Testis (tissue), 3 donors: ENCODE results near the gene RARA. TPM values are rescaled to one million over a fixed set of nuclear protein-coding genes. Genes with fewer than 3 reads are reported as not detected.
"Not testable (repeated sequence)": the region's sequence is repeated elsewhere in the genome, so short reads cannot be mapped to it uniquely, and the experiment has no call there.

ENCODE experiments used
- DNase-seq: peaks from one replicate; pipeline ENCODE4 v3.0.0-alpha.2; 2019
- H3K27ac ChIP-seq, 2 donors: fragments of 200-600 bp; sonication (generic); one replicate each; pipeline ENCODE4 v1.5.1; 2019
- H3K27me3 ChIP-seq: fragments of 200-600 bp; sonication (generic); one replicate; pipeline ENCODE4 v1.5.1; 2019
- H3K36me3 ChIP-seq: fragments of 200-600 bp; sonication (generic); one replicate; pipeline ENCODE4 v1.5.1; 2017; ENCODE audit warnings: low read depth; ENCODE audit errors: missing control alignments
- H3K4me1 ChIP-seq: fragments of 200-600 bp; sonication (generic); one replicate; pipeline ENCODE4 v1.5.1; 2019
- H3K4me3 ChIP-seq, 2 donors: fragments of 200-600 bp; sonication (generic); one replicate each; pipeline ENCODE4 v1.5.1; 2017 to 2019
- H3K9me3 ChIP-seq: fragments of 200-600 bp; sonication (generic); one replicate; pipeline ENCODE4 v1.5.1; 2017
- POLR2A ChIP-seq: fragments of 450-650 bp; IDR thresholded peaks from one replicate; pipeline ENCODE4 v1.6.1; 2017; ENCODE audit warnings: antibody characterized with exemption, mild to moderate bottlenecking, moderate library complexity
- WGBS, 2 donors: methylation state at CpG; one replicate each; pipeline ENCODE4 v1.1.5; 2018; 5-methylcytosine and 5-hydroxymethylcytosine counted together
- intact Hi-C: fragments of 100-400 bp; cut with DNase I; formaldehyde crosslinking; loops from one replicate; pipeline ENCODE4 v1.15.1; 2023; ENCODE audit warnings: low total_unique reads
- polyA plus RNA-seq: library from polyadenylated mRNA; stranded (reverse); fragments of 350-450 nt; fragmentation: Illumina TruSeq; extraction: RNeasy Lipid Tissue Mini Kit (QIAGEN cat#74804); gene quantifications from one replicate; pipeline ENCODE4 v1.2.3, GENCODE V29; 2014; ENCODE audit warnings: low read depth, low replicate concordance; ENCODE audit not compliant: insufficient read depth
- total RNA-seq, 2 donors: library from RNA; depleted of rRNA; stranded (reverse); fragments of >200 nt; gene quantifications; one replicate each; pipeline ENCODE4 v1.2.3, GENCODE V29; 2016
- TF ChIP-seq, protein P1 (sequence below), 3 experiments: fragments of 450-650 bp in 2 of 3; fragments of 200-600 bp in 1 of 3; sonication (generic) in 1 of 3; IDR thresholded peaks; one replicate each; pipeline ENCODE4 v1.5.1; 2016 to 2019; ENCODE audit warnings: antibody characterized with exemption in 3 of 3, mild to moderate bottlenecking in 2 of 3, moderate library complexity in 1 of 3

Gene RARA
- total and polyA plus RNA-seq, 3 donors from 2014 or later: 49.8 to 66.0 (median 65.5) TPM

DNA sequence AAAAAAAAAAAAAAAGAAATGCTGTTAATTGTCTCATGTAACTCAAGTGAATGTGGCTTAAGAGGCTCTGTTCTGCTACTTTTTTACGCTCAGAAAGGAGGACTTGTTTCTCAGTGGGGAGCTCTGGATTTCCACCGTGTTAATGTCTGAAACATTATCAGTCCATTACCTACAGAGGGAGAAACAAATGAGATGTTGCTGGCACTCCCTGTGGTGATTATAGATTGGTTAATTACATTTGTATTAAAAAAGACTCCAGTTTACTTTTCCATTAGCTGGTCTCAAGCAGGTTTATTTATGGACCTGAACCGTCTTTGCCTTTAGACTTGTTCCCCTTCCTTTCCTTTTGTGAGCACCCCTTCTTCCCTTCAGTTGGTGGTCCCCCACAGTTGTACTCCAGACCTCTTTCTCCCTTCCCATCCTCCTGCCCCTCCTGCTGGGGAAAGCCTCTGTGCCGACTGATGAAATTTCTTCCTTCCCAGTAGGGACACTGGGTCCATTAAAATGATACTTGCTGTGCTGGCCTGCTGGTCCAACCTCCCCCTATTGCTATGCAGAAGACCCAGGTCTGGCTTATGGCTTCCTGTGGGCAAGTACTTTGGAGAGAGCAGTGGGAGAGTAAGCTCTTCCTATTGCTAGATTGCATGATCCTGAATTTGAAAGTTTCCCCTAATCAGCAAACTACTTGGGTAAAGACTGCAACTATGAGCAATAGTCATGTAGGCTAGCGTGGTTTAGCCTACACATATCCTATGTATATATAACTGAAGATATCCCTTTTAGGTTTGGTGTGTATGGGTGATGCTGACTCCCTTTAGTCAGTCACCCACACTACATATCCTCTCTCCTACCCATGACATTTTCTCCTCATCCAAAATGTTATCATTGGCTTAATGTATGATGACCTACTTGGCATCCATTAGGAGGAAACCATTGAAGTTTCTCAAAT lies 13.2 kb upstream of the RARA start:
- Histone ChIP-seq H3K9me3 (no peaks in the 10 kb centered on the region), H3K27me3 (no peaks in the 10 kb centered on the region), H3K4me1 (peaks cover 10% of the 10 kb centered on the region), H3K4me3 (no peak overlapping the region), H3K36me3 (no peaks in the 10 kb centered on the region), H3K27ac (no peak overlapping the region)
- intact Hi-C loops: no loop called here
- TF ChIP-seq, protein P1, sequence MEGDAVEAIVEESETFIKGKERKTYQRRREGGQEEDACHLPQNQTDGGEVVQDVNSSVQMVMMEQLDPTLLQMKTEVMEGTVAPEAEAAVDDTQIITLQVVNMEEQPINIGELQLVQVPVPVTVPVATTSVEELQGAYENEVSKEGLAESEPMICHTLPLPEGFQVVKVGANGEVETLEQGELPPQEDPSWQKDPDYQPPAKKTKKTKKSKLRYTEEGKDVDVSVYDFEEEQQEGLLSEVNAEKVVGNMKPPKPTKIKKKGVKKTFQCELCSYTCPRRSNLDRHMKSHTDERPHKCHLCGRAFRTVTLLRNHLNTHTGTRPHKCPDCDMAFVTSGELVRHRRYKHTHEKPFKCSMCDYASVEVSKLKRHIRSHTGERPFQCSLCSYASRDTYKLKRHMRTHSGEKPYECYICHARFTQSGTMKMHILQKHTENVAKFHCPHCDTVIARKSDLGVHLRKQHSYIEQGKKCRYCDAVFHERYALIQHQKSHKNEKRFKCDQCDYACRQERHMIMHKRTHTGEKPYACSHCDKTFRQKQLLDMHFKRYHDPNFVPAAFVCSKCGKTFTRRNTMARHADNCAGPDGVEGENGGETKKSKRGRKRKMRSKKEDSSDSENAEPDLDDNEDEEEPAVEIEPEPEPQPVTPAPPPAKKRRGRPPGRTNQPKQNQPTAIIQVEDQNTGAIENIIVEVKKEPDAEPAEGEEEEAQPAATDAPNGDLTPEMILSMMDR (IDR thresholded peaks at IDR 0.05): no peak
- TF ChIP-seq POLR2A: no peak
- 77 to 82% methylated on average over 5 of the region's 5 CpGs for WGBS, 2 donors
- no peak for DNase-seq

DNA sequence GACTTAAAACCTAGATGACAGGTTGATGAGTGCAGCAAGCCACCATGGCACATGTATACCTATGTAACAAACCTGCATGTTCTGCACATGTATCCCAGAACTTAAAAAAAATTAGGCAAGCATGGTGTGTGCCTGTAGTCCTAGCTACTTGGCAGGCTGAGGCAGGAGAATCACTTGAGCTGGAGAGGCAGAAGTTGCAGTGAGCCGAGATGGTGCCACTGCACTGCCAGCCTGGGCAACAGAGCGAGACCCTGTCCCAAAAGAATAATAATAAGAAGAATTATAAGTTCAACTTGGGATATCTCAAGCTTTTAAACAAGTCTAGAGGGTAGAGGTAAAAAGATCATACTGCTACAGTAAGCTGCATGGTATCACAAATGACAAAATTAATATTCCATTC lies 11.5 kb upstream of the RARA start:
- DNase-seq: no peak
- peak overlapping the region in 1 of 2 donors; percentile 81 for H3K27ac ChIP-seq
- H3K4me3 ChIP-seq: no peak overlapping the region
- H3K27me3 ChIP-seq: no peaks in the 10 kb centered on the region
- intact Hi-C loops: no loop called here
- peaks cover 10% of the 10 kb centered on the region for H3K4me1 ChIP-seq
- H3K9me3 ChIP-seq: no peaks in the 10 kb centered on the region
- TF ChIP-seq POLR2A: no peak
- TF ChIP-seq, protein P1 (IDR thresholded peaks at IDR 0.05): no peak
- H3K36me3 ChIP-seq: no peaks in the 10 kb centered on the region
- 65 to 70% methylated on average over 2 of the region's 2 CpGs for whole genome bisulfite sequencing, 2 donors

DNA sequence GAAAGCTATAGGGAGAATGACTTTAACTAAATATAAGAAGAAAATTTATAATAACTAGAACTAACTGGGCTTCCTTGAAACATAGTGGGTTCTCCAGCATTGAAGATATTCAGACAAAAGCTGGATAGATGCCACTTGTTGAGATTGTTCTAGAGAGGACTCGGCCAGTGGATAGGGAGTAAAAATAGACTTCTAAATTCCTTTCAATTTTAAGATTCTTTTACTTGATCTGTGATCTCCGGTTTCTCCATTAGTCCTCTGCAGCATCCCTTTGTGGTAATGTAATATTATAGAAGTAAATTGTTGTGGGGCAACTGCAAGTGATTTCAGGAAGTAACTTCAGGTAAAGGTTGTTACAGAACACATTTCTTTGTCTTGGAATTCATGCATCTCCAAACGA lies 10.3 kb upstream of the RARA start:
- Histone ChIP-seq H3K27ac (peak overlapping the region; percentile 36 to 81), H3K4me3 (no peak overlapping the region), H3K4me1 (peaks cover 15% of the 10 kb centered on the region), H3K36me3 (no peaks in the 10 kb centered on the region), H3K9me3 (no peaks in the 10 kb centered on the region), H3K27me3 (no peaks in the 10 kb centered on the region)
- DNase-seq: no peak
- no peak for TF ChIP-seq POLR2A
- TF ChIP-seq, protein P1 (IDR thresholded peaks at IDR 0.05): no peak
- 31 to 36% methylated on average over 3 of the region's 3 CpGs for WGBS, 2 donors
- intact Hi-C loops: no loop called here

DNA sequence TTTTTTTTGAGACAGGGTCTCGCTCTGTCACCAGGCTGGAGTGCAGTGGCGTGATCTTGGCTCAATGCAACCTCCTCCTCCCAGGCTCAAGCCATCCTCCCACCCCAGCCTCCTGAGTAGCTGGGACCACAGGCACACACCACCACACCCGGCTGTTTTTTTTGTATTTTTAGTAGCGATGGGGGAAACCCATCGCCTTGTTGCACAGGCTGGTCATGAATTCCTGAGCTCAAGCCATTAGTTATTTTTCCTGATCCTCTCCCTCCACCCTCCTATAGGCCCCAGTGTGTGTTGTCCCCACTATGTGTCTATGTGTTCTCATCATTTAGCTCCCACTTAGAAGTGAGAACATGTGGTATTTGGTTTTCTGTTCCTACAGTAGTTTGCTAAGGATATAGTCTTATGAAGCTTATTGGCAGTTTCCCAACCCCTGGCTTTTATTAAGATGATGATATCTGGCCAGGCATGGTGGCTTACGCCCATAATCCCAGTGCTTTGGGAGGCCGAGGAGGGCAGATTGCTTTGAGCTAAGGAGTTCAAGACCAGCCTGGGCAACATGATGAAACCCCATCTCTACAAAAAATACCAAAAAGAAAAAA lies 9.7 kb upstream of the RARA start:
- H3K27ac ChIP-seq: peak overlapping the region in 1 of 2 donors; percentile 81
- H3K4me3 ChIP-seq, H3K9me3 ChIP-seq, H3K27me3 ChIP-seq, DNase-seq, intact Hi-C loops, H3K36me3 ChIP-seq: not testable (repeated sequence)
- H3K4me1 ChIP-seq: peaks cover 20% of the 10 kb centered on the region
- 54 to 70% methylated on average over 7 of the region's 7 CpGs for WGBS, 2 donors

DNA sequence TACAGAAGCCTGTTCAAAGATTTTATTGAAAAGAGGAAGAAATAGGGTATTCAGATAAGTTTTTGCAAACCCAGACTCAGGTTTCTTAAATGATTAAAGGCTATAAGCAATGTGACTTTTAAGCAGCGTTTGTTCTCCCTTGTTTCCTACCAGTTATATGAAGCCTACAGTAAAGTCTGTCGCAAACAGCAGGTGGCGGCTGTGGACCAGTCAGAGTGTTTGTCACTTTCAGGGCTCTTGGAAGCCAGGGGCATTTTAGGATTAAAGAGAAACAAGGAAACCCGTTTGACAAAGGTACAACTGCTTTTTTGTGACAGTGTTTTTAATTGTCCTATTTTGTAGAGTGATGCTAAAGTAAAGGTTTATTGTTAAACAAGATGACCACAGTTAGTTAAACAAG lies 7.7 kb upstream of the RARA start:
- 72 to 77% methylated on average over 4 of the region's 4 CpGs for WGBS, 2 donors
- peaks cover 21% of the 10 kb centered on the region for H3K4me1 ChIP-seq
- TF ChIP-seq, protein P1 (IDR thresholded peaks at IDR 0.05): peak in 1 of 3 experiments; percentile 7
- no peak for TF ChIP-seq POLR2A

More for the DNA sequence above, 7.7 kb upstream of the RARA start:
- no peak overlapping the region for H3K4me3 ChIP-seq
- intact Hi-C loops: loop anchor here (5.0 to 10.0 kb wide), 2 partner anchors 51 to 113 kb away; partner anchors contain the start of gene TOP2A
- H3K27me3 ChIP-seq: no peaks in the 10 kb centered on the region
- no peak overlapping the region for H3K27ac ChIP-seq
- no peaks in the 10 kb centered on the region for H3K36me3 ChIP-seq
- DNase-seq: peak; percentile 51
- no peaks in the 10 kb centered on the region for H3K9me3 ChIP-seq
